DMS114 treated with DMSO at 0.1 percent for 48 hours (cell line): ENCODE measurements around the gene MPIG6B.
"Not testable (repeated sequence)": the region's sequence is repeated elsewhere in the genome, so short reads cannot be mapped to it uniquely, and the experiment has no call there.

Source experiments
- DNase-seq: peaks from one replicate; lab custom pipeline; 2025; ENCODE audit not compliant: unreplicated experiment; lab: John Stamatoyannopoulos, UW

Gene MPIG6B

DNA sequence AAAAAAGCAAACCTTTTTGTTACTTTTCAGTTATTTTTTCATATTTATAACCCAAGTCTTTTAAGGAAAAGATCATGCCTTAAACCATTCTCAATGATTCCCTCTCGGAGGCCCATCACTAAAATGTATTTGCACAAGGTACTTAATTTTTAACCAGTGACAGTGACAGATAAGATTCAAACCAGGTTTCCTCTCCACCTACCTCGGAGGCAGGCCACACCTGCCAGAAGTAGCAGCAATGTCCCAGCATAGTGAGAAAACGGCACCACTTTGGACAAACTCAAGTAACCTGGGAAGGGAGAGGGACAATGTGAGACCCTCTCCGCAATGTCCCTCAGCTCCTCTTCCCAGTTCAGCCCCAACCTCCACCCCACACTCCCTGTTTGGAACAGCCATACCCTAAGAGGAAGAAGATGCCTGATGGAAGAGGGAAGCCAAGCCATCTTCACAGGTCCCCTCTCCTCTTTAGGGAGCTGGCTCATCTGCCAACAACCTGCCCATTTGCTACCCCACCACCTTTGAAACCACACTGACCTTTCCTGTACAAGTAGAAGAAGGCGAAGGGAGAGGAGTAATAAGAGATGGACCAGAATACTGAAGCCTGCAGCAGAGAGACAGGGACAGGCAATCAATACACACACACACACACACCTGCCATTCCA, 22.3 kb upstream of the MPIG6B start:
- DNase-seq = no peak

DNA sequence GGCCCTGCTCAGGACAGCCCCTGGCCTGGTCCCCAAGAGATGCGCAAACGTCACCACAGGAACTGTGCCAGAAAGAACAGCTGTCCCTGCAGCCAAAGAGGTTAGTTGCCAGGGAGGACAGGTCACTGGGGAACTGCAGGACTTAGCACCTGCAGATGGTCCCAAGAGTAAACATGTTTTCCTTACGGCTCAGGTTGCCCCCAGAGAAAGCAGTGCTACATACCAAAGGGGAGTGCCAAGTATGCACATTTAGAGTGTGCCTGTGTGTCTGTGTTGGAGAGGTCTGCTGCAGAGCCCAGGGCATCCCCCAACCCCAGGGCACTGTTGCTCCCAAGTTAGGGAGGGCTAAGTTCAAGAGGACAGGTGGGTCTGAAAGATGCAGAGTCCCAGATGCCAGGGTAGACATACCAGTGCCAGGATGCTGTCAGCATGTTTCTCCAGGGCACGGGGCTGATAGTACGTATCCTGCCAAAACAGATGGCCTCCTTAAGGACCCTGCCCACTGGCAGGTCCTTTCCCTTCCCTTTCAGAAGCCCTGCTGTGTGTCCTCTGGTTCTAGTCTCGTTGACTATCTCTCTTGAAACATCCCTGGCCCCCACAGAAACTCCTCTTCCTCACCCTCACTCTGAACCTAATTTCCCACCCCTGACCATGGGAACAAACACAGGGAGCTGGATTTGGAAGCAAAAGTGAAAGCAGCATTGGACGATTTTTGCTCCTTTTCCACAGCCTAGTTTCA, 21.3 kb upstream of the MPIG6B start:
- DNase-seq = no peak

DNA sequence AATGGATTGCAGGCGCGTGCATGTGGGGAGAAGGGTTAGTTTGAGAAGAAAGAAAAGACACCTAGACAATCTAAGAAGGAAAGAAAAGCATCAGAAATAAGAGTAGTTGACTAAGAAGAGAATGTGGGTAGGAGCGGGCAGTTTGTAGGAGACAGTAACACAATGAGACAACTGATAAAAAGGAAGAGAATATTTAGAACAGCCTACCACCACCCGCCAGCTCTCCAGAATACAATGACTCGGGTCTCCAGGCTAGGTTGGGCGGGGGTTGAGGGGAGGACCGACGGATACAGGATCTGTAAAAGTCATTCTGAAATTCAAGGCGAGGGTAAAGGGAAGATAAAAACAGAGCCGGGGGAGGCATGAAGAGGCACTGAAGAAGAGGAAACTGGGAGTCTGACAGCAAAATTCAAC, 20.8 kb upstream of the MPIG6B start:
- DNase-seq = no peak

DNA sequence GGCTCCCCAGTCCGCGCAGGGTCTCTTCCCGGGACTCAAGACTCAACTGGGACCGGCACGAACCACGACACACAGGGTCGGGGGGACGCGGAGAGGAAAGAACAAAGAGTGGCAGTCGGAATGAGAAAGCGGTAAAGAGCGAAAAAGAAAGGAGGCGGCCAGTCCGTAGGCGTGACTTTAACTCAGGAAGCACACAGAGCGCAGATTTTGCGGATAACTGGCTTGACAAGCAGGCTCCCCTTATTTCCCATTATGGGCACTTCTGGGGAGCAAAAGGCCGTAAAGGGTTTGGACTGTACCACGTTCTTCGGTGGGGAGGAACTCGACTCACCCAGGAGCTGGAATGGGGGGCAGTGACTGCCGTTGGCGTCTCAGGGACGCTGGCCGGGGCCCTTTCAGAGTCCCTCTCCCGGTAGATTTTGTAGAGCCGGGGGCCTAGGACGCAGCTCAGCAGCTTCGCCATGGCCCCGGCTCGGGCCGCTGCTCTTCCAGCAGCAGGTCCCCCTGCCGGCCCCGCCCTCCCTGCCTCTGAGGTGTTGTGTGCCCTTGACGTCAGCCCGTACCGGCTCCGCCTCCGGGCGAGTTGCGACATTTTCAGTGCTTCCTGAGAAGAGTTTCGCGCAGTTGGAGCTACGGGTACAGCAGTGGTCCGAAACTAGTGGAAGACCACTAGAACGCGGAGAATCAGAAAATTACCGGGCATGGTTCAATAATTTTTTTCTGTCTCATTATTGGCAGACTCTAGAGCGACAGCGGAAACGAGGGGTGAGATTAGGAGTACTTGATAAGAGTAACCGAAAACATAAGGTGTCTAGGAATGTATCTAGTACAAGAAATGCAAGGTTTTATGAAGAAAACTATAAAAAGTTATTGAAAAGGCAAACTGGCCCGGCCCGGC, 20.1 kb upstream of the MPIG6B start, which contains the start of gene ABHD16A:
TSS of gene ABHD16A (minus strand) at position 506 of the 898 bp plus-strand sequence. CDS start at position 463, 43 bp downstream.
- DNase-seq = peak; percentile 98

DNA sequence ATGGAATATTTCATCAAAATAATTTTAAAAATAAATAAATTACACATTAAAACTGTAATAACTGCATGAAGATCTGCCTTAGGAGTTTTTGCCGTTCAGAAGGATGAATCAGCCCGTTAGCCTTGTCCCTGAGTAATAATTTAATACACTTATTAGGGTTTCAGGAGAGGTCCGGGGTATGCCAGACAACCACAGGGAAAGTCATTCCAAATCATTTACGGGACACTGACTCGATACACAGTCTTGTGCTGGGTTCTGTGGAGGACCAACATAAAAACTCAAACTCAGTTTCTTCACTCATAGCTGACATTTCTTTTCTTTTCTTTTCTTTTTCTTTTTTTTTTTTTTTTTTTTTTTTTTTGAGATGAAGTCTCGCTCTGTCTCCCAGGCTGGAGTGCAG, 17.2 kb upstream of the MPIG6B start:
- DNase-seq = no peak

DNA sequence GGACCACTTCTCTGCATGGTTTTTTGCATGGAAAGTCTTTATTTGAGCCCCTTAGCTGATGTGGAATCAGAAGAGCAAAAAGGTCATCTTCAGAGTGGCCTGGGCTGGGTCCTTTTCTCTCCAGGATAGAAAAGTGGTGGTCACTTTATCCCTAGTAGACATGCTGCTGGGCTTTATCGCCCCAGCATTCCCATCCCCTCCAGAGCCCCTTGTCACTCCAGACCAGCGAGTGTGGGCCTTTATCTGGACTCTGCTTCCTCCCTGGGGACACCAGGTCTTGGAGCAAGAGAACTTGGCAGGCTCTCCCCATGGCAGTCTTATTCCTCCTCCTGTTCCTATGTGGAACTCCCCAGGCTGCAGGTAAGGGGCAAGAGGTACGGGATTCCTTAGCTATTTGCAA, 16.6 kb upstream of the MPIG6B start, which contains the start of gene LY6G6F:
TSS of gene LY6G6F (plus strand) at position 268 of the 400 bp plus-strand sequence. CDS start at position 309, 41 bp downstream.
- DNase-seq = no peak

DNA sequence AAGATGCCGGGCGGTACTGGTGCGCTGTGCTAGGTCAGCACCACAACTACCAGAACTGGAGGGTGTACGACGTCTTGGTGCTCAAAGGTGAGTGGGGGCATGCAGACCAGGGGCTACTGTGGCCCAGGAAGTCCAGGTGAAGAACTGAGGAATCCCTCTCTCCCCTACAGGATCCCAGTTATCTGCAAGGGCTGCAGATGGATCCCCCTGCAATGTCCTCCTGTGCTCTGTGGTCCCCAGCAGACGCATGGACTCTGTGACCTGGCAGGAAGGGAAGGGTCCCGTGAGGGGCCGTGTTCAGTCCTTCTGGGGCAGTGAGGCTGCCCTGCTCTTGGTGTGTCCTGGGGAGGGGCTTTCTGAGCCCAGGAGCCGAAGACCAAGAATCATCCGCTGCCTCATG, 15.5 kb upstream of the MPIG6B start:
- DNase-seq = no peak

DNA sequence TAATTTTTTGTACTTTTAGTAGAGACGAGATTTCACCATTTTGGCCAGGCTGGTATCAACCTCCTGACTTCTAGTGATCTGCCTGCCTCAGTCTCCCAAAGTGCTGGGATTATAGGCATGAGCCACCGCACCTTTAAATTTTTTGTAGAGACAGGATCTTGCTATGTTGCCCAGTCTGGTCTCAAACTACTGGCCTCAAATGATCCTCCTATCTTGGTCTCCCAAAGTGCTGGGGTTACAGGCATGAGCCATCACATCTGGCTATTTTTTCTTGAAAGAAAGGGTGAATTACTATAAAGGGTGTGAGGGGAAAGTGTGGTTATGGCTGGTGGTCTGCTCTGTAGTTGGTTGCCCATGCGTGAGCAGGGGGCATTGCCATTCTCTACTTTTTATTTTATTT, 14.9 kb upstream of the MPIG6B start:
- DNase-seq = no peak

DNA sequence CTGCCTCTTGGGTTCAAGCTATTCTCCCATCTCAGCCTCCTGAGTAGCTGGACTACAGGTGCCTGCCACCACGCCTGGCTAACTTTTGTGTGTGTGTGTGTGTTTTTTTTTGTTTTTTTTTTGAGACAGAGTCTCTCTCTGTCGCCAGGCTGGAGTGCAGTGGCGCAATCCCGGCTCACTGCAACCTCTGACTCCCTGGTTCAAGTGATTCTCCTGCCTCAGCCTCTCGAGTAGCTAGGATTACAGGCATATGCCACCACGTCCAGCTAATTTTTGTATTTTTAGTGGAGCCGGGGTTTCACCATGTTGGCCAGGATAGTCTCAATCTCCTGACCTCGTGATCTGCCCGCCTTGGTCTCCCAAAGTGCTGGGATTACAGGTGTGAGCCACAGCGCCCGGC, 14.0 kb upstream of the MPIG6B start:
- DNase-seq = not testable (repeated sequence)

DNA sequence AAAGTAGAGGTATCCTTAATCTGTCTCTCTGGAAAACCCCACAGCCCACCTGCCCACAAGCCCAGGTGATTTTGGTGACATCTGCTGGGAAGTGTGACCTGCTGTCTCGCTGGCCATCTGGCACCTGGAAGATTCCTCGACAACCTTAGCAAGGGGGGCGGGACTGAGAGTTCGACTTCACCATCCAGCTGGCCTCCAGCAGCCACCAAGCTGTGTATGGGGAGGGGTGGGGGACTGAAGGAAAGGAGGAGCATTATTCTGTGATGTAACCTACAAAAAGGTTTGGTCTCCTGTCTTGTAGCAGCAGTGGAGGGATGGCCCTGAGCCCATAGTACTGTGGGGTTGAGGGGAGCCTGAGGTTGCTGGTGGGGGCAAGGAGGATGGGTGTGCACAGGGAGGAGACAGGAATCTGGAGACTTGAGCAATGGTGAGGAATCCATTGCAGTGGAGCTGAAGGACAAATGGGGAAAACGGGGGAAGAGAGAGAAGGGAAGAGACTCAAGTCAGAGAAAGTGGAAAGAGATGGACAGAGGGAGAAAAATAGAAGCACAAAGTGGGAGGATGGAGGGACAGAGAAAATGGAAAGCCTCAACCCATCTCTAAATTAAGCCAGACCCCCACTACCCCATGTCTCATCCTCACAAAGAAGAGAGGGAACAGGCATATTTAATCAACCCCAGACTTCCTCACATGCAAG, 12.5 kb upstream of the MPIG6B start:
- DNase-seq = no peak

DNA sequence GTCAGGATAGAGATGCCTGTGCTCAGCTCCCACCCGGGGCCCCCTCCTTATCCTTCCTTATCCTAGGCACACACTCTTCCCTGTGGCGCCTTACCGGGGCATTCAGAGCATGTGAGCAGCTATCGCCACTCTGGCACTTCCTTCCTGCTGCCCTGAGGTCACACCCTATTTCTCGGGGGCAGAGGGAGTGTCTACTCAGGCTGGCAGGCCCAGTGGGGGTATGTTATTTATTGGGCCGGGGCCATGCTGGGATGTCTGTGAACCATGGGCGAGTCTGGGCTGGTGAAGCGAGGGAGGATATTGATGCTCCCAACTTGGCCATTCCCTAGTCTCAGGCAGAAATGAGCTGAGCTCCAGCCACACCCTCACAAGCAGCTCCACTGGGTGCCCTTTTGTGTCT, 11.9 kb upstream of the MPIG6B start:
- no peak for DNase-seq

DNA sequence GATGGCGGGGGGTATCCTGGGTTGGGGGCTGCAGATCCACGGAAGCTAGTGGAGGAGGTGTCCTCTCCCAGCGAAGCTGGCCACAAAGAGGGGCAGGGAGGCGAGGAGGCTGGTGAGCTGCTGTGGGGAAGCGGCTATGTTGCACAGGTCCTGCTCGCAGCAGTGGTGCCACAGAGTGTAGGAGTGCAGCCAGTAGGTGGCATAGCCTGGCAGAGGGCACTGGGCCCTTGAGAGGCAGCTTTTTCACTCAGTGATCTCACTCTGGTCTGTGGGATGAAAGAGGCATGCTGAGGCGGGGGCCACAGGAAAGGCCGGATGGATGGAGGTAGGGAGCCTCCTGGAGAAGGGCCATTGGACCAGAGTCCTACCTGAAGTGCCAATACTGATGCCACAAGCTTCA, 10.9 kb upstream of the MPIG6B start:
- DNase-seq = no peak

DNA sequence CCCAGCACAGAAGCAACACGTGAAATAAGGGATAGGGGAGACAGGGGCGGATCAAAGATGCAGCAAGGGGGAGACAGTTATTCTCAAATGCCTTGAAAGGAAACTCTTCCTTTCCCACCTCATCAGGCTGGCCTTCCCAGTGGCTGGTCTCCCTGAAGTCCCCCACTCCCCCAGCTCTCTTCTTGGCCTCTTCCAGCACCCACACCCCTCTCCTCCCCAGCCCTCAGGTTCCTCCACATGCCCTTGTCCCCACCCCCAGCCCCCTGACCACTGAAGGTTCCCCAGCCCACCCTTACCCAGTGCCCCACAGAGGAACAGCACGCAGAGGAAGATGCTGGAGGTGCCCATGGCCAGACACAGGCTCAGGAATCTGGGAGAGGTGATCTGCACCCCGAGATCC, 9.7 kb upstream of the MPIG6B start:
- DNase-seq = no peak

DNA sequence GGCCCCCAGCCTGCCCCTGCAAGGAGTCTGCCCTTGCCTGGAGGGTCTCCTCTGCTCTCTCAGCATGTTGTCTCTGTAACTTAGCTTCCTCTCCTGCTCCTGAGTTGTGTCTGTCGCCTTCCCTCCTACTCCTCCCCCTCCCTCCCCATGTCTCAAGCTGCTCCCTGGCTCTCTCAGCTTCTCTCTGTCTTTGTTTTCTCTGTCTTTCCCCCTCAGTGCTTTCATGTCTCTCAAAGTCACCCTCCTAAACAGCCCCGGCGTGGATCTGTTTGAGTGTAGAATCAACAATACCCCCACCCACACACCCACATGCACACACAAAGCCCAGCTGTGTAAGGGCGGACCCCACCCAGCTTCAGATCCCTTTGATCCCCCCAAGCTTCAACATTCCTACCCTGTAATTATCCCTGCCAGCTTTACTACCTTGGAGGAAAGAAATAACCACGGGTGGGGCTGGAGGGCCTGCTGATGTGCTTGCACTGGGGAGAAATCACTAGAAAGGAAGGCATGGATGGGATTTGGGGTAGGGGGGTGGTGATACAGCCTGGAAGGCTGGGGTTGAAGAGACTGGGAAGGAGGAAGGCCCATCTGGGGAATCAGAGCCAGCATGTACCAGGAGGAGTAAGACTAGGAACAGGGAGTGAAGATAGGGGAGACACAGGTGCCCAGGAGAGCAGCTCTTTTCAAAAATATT, 9.0 kb upstream of the MPIG6B start:
- no peak for DNase-seq

DNA sequence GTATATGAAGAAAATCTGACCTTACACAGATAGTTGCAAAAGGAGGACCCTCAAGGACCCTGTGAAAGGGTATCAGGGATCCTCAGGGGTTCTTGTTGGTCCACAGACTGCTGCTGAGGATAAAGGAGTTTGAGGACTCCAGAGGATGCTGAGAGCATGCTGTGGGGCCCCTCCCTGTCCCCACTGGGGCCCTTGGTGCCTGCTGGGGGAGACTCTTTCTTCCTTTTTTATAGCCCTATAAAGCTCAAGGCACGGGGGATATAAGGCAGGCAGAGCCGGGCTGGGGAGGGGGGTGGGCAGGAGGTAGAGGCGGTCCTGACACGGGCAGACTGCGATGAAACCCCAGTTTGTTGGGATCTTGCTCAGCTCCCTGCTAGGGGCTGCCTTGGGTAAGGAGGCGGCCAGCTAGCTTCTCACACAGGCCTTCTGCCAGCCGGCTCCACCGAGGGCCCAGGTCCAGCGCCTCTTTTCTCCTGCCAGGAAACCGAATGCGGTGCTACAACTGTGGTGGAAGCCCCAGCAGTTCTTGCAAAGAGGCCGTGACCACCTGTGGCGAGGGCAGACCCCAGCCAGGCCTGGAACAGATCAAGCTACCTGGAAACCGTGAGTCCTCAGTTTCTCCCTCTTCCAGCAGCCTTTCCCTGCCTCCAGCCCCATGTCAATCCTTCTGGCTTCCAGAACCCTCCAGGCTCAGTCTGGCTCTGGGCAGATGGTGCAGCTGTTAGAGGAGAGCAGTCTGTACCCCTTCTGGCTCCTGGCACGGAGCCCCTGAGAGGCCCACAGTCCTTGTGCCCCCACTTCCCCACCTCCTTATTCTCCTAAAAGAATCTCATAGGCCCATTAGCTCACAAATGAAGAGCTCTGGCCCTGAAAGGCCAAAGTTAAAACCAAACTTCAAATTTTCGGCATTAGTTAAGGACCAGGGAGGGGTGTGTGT, 7.9 kb upstream of the MPIG6B start, which contains the start of gene LY6G6D:
TSS of gene LY6G6D (plus strand) at position 327 of the 937 bp plus-strand sequence. CDS start at position 335, 8 bp downstream.
- DNase-seq = no peak

DNA sequence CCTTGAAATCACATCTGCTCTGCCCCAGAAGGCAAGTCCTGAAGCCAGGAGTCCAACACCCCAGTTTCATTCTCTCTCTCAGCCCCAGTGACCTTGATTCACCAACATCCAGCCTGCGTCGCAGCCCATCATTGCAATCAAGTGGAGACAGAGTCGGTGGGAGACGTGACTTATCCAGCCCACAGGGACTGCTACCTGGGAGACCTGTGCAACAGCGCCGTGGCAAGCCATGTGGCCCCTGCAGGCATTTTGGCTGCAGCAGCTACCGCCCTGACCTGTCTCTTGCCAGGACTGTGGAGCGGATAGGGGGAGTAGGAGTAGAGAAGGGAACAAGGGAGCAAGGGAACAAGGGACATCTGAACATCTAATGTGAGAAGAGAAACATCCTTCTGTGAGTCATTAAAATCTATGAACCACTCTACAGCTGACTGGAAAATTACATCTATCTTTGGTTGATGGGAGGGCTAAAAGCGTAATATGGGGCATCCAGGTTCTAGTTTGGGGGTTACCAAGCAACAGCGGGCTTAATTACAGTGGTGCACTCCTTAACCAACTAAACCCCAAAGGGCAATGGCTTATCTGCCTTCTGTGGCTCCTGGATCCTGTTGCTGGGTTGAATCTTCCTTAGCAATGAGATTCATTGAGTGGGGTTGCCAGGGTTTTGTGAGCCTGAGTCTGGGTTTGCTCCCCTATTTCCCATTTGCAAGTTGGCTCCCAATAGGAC, 5.5 kb upstream of the MPIG6B start:
- no peak for DNase-seq

DNA sequence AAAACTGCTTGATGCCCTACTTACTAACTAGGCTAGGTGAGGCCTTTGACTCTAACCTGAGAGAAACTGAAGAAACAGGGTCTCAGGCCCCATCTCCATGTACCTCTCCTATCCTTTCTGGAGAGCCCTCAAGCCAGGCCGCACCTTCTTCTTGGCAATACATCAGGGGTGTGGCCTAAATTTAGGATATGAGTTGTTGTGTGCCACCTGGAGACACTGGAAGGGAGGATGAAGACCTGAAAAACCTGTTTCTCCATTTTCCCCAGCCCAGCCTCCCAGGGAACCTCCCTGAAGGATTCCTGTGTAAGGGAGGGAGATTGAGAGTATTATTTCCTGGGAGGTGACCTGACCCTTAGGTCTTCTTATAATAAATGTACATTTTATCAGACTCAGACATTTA, 4.9 kb upstream of the MPIG6B start:
- DNase-seq = no peak

DNA sequence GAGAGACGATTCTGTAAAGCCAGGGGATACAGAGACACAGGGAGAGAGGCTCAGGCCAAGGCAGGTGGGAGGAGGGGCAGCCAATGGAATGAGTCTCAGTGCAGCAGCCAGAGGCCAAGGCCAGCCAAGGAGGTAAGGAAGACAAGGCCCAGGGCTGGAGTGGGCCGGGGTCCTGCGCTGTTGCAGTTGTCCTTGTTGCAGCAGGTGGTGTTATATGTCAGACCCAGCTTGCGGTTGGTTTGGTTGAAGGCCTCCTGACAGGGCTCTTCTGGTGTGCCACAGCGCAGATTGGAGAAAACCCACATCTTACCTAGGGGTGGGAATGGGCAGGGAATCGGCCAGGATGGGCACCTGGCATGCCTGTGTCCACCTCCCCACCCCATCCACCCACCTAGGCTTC, 4.2 kb upstream of the MPIG6B start:
- no peak for DNase-seq
